ENCODE data around the gene C19orf73. TPM values are rescaled to one million over a fixed set of nuclear protein-coding genes. Genes with fewer than 3 reads are reported as not detected.
A peak's percentile ranks its signal among the peaks of the same experiment; 100 is the strongest.
"Not testable (repeated sequence)": the region's sequence is repeated elsewhere in the genome, so short reads cannot be mapped to it uniquely, and the experiment has no call there.

C19orf73 gene
- polyA plus RNA-seq, 4 donors: 0.59 to 1.2 (median 0.86) TPM

- no peak for DNase-seq (ENCODE audit: low read depth in 4 of 4, low spot score in 3 of 4)
These were observed 6.2 kb upstream of the C19orf73 start for GRCh38 chr19:49125025-49125731.

DNA sequence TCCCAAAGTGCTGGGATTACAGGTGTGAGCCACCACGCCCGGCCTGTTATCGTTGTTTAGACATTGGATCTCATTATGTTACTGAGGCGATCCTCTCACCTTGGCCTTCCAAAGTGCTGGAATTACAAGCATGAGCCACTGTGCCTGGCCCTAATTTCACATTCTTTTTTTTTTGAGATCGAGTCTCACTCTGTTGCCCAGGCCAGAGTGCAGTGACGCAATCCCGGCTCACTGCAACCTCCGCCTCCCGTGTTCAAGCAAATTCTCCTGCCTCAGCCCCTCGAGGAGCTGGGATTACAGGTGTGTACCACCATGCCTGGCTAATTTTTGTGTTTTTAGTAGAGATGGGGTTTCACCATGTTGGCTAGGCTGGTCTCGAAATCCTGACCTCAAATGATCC, 4.3 kb upstream of the C19orf73 start:
- DNase-seq (ENCODE audit: low read depth in 4 of 4, low spot score in 3 of 4): not testable (repeated sequence)

DNA sequence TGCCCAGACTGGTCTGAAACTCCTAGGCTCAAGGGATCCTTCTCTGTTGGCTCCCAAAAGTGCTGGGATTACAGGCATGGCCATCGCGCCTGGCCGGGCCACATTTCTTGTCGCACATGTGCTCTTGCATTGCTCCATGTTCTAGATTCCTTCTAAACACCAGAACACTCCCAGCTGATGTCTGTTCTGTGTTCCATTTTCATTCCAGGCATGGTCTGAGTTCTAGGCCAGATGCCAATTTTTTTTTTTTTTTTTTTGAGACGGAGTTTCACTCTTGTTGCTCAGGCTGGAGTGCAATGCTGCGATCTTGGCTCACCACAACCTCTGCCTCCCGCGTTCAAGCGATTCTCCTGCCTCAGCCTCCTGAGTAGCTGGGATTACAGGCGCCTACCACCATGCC, 2.9 kb upstream of the C19orf73 start:
- DNase-seq (ENCODE audit: low read depth in 4 of 4, low spot score in 3 of 4): not testable (repeated sequence)

- DNase-seq (ENCODE audit: low read depth in 4 of 4, low spot score in 3 of 4): no peak
These were observed 1.9 kb upstream of the C19orf73 start for GRCh38 chr19:49120868-49121267.

GRCh38 chr19:49120325-49120683, 1.4 kb upstream of the C19orf73 start:
- DNase-seq (ENCODE audit: low read depth in 4 of 4, low spot score in 3 of 4): no peak

- DNase-seq (ENCODE audit: low read depth in 4 of 4, low spot score in 3 of 4): no peak
These were observed 725 bp upstream of the C19orf73 start, which contains the start of gene PPFIA3 for GRCh38 chr19:49119411-49120324. PPFIA3 (plus strand) TSS chr19:49119544; CDS start chr19:49127874, 8,330 bp downstream.

DNA sequence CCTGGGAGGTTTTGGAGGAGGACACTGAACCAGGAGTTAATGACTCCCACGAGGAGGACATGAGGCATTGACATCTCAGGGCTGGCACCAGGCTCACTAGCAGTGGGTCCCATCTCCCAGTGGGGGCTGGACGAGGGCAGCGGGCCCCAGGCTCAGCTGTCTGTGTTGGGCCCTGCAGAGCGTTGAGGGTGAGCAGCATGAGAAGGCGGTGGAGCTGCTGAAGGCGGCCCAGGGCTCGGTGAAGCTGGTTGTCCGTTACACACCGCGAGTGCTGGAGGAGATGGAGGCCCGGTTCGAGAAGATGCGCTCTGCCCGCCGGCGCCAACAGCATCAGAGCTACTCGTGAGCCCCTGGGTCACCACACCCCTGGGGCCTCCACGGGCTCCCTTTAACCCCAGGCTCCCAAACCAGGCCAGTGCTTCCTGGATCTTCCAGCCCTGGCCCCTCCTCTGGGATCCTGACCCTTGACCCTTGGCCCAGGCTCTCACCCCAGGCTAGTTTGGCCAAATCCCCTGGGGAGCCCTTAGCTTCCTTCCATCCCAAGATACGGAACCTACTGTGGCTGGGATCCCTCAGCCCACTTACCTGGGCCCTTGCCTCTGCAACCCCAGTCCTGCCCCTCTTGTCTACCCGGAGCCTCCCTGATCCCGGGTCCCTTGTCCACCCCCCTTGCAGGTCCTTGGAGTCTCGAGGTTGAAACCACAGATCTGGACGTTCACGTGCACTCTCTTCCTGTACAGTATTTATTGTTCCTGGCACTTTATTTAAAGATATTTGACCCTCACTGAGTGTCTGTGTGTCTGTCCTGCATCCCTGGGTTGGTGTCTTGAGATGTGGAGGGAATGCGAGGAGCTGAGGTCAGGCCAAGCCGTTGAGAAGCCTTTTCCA, 1.0 kb downstream of the C19orf73 start:
- no peak for DNase-seq (ENCODE audit: low read depth in 4 of 4, low spot score in 3 of 4)

DNA sequence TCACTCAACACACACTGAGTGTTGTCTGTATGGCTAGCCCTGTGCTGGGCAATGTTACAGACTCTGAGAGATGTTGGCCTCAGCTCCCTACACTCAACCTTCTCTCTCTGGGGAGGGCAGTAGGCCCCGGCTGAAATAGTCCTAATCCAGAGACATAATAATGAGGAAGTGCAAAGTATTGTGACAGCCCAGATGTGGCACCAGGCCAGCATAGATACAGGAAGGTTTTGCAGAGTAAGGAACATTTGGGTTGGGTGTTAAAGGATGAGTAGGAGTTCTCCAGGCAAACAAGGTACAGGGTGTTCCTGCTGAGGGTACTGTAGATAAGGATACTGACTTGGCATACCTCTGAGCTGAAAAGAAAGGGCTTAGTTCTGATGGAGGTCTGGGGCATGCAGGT, 2.4 kb downstream of the C19orf73 start:
- DNase-seq (ENCODE audit: low read depth in 4 of 4, low spot score in 3 of 4): no peak

DNA sequence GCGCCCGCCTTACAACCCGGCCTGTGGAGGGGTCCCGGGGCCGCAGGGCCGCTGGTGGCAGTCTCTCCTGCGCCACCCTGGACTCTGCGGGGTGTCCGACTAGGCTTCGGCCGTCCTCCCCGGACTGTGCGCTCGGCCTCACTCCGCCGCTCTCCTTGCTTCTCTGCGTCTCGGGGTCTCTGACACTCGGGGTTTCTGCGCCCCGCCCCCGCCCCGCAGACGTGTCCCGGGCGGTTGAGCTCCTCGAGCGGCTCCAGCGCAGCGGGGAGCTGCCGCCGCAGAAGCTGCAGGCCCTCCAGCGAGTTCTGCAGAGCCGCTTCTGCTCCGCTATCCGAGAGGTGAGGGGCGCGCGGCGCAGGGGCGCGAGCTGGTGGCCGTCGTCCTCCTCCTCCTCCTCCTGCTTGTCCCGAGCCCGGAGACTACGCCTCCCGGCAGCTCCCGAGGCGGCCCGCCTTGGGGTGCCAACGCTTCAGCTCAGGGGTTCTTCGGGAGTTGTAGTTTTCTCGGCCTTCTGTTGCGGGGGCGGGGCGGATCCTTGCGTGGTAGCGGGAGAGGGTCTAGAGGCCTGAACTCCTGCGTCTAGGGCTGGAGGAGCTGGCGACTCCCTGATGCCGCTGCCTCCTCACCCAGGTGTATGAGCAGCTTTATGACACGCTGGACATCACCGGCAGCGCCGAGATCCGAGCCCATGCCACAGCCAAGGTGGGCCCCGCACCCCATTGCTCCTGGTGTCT, 4.1 kb downstream of the C19orf73 start:
- DNase-seq (ENCODE audit: low read depth in 4 of 4, low spot score in 3 of 4): no peak

- peak in 1 of 4 donors; percentile 63 for DNase-seq (ENCODE audit: low read depth in 4 of 4, low spot score in 3 of 4)
These were observed 4.9 kb downstream of the C19orf73 start, which contains the start of gene LIN7B for GRCh38 chr19:49113762-49114629. LIN7B (plus strand) TSS chr19:49114370; CDS start chr19:49114405, 35 bp downstream.

- DNase-seq (ENCODE audit: low read depth in 4 of 4, low spot score in 3 of 4): no peak
These were observed 7.5 kb downstream of the C19orf73 start for GRCh38 chr19:49111218-49111998.

DNA sequence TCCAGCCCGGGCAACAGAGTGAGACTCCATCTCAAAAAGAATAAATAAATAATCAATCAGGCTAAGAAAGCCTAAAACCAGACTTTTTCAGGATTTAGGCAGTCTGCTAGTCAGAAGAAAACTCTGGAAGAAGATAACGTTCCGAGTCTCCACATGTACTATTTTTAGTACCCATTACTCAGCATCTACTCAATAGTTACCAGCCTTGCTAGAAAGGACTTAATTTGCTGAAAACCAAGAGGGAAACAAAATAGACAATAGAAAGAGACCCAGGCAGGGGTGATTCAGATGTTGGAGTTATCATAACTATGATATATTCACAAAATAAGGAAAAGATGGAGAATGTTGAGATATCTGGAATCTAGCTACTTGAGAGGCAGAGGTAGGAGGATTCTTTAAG, 8.4 kb downstream of the C19orf73 start:
- no peak for DNase-seq (ENCODE audit: low read depth in 4 of 4, low spot score in 3 of 4)

DNA sequence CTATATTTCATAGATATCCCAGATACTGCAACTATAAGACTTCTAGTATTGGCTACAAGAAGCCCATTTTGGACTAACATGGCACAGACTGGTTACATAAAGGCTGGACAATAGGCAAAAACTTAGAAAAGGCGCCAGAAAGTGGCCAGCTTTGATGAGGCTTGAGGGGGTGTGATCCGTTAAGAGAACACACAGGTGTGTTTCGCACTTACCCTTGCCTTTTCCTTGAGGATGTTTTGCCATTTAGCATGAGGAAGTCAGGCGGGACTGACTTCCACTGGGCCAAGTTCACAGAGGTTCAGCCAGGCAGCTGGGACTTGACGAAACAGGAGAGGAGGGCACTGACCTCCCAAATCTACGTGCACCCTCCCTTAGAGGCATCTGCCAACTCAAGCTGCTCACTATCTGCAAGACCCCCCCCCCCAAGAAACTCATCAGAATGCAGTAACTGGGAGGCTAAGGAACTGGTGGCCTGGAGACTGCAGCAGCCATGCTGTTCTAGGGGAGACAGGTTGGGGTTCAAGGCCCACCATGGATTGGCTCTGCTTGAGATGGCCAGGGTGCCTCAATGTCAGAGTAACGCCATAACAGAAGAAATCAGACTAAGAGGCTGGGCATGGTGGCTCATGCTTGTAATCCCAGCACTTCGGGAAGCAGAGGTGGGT, 9.2 kb downstream of the C19orf73 start:
- DNase-seq (ENCODE audit: low read depth in 4 of 4, low spot score in 3 of 4): no peak

- DNase-seq (ENCODE audit: low read depth in 4 of 4, low spot score in 3 of 4): no peak
These were observed 9.9 kb downstream of the C19orf73 start for GRCh38 chr19:49109051-49109450.

DNA sequence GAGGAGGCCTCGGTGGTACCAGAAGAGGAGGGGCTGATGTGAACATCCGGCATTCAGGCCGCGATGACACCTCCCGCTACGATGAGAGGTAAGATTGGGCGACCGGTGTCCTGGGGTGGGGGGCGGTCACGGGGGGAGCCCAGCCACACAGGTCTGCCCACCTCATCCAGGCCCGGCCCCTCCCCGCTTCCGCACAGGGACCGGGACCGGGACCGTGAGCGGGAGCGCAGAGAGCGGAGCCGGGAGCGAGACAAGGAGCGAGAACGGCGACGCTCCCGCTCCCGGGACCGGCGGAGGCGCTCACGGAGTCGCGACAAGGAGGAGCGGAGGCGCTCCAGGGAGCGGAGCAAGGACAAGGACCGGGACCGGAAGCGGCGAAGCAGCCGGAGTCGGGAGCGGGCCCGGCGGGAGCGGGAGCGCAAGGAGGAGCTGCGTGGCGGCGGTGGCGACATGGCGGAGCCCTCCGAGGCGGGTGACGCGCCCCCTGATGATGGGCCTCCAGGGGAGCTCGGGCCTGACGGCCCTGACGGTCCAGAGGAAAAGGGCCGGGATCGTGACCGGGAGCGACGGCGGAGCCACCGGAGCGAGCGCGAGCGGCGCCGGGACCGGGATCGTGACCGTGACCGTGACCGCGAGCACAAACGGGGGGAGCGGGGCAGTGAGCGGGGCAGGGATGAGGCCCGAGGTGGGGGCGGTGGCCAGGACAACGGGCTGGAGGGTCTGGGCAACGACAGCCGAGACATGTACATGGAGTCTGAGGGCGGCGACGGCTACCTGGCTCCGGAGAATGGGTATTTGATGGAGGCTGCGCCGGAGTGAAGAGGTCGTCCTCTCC, 11.1 kb downstream of the C19orf73 start:
- DNase-seq (ENCODE audit: low read depth in 4 of 4, low spot score in 3 of 4): no peak

GRCh38 chr19:49106648-49107135, 12.3 kb downstream of the C19orf73 start:
- no peak for DNase-seq (ENCODE audit: low read depth in 4 of 4, low spot score in 3 of 4)

Data from right renal pelvis (tissue), 4 donors.